IMR-90 (cell line): Measurements from ENCODE around the gene CAPN6. TPM values are rescaled to one million over a fixed set of nuclear protein-coding genes. Genes with fewer than 3 reads are reported as not detected.

Source experiments
- ATAC-seq: fragments of 200-7000 bp; cut with Tn5 transposase; 2 replicates; pipeline ENCODE4 v1.9.1; 2020; ENCODE audit warnings: low read depth, mild to moderate bottlenecking, moderate library complexity
- BruUV-seq: library from RNA; stranded (reverse); fragments of 400-500 nt; replicated peaks from 2 replicates; lab custom pipeline; 2021; lab: Mats Ljungman, UMichigan
- CTCF ChIA-PET: fragments of 300-600 bp; formaldehyde crosslinking; extraction: SDS; loops from one replicate; lab custom pipeline; 2021; ENCODE audit warnings: antibody characterized with exemption; lab: Yijun Ruan, JAX
- POLR2A ChIA-PET: fragments of 300-600 bp; sonication (Branson Sonifier 250); formaldehyde crosslinking; loops from one replicate; lab custom pipeline; 2022; ENCODE audit warnings: antibody characterized with exemption; ENCODE audit not compliant: unreplicated experiment; lab: Charles Lee
- DNase-seq: peaks from one replicate; pipeline ENCODE4 v3.0.0; 2013
- H2AFZ ChIP-seq: replicated peaks from 2 replicates; pipeline ENCODE3; 2013; ENCODE audit warnings: low read length, mild to moderate bottlenecking; ENCODE audit not compliant: poor library complexity
- H2AK5ac ChIP-seq: 2 replicates; pipeline ENCODE4 v1.6.1; 2013; ENCODE audit warnings: low read depth, low read length, inconsistent platforms
- H2AK9ac ChIP-seq: replicated peaks from 2 replicates; pipeline ENCODE3; 2013; ENCODE audit warnings: mild to moderate bottlenecking, low read depth, low read length, moderate library complexity; ENCODE audit not compliant: poor library complexity
- H2BK120ac ChIP-seq: 2 replicates; pipeline ENCODE4 v1.6.1; 2013; ENCODE audit warnings: low read depth, low read length, inconsistent platforms
- H2BK15ac ChIP-seq: 3 replicates; pipeline ENCODE4 v1.6.1; 2013; ENCODE audit warnings: low read depth, low read length, inconsistent platforms
- H2BK20ac ChIP-seq: 2 replicates; pipeline ENCODE4 v1.6.1; 2013; ENCODE audit warnings: low read depth, mild to moderate bottlenecking, inconsistent platforms, low read length, moderate library complexity
- H2BK5ac ChIP-seq: 2 replicates; pipeline ENCODE4 v1.6.1; 2013; ENCODE audit warnings: mild to moderate bottlenecking, low read depth, low read length, inconsistent platforms; ENCODE audit not compliant: poor library complexity, severe bottlenecking
- H3K14ac ChIP-seq: replicated peaks from 2 replicates; pipeline ENCODE4 v1.6.1; 2013; ENCODE audit warnings: low read depth, low read length, inconsistent platforms
- H3K18ac ChIP-seq: 2 replicates; pipeline ENCODE4 v1.6.1; 2013; ENCODE audit warnings: low read depth, low read length, control low read depth
- H3K23ac ChIP-seq: 2 replicates; pipeline ENCODE4 v1.6.1; 2013; ENCODE audit warnings: low read depth, low read length, inconsistent platforms
- H3K27ac ChIP-seq: 2 replicates; pipeline ENCODE4 v1.5.1; 2013; ENCODE audit warnings: mild to moderate bottlenecking, control low read depth, low read length; ENCODE audit not compliant: insufficient read depth
- H3K27me3 ChIP-seq: 2 replicates; pipeline ENCODE4 v1.6.1; 2013; ENCODE audit warnings: low read length; ENCODE audit not compliant: control insufficient read depth, insufficient read depth
- H3K36me3 ChIP-seq: 2 replicates; pipeline ENCODE4 v1.6.1; 2013; ENCODE audit warnings: low read length, mixed read lengths; ENCODE audit not compliant: control insufficient read depth, insufficient read depth
- H3K4ac ChIP-seq: 2 replicates; pipeline ENCODE4 v1.6.1; 2013; ENCODE audit warnings: low read depth, low read length, inconsistent platforms
- H3K4me1 ChIP-seq: 2 replicates; pipeline ENCODE4 v1.6.1; 2013; ENCODE audit warnings: low read length, mixed read lengths; ENCODE audit not compliant: control insufficient read depth, insufficient read depth
- H3K4me2 ChIP-seq: 2 replicates; pipeline ENCODE4 v1.6.1; 2013; ENCODE audit warnings: low read depth, mild to moderate bottlenecking, control low read depth, low read length, moderate library complexity
- H3K4me3 ChIP-seq: 2 replicates; pipeline ENCODE4 v1.5.1; 2013; ENCODE audit warnings: low read depth, mild to moderate bottlenecking, control low read depth, low read length, moderate library complexity; ENCODE audit not compliant: insufficient read depth
- H3K56ac ChIP-seq: 2 replicates; pipeline ENCODE4 v1.6.1; 2013; ENCODE audit warnings: low read length, inconsistent platforms; ENCODE audit not compliant: insufficient read depth; ENCODE audit errors: extremely low read depth
- H3K79me1 ChIP-seq, 2 experiments: 2 replicates each; pipeline ENCODE4 v1.6.1; 2013; ENCODE audit warnings: low read length in 2 of 2, inconsistent platforms in 1 of 2, low read depth in 1 of 2
- H3K9ac ChIP-seq: 2 replicates; pipeline ENCODE4 v1.6.1; 2013; ENCODE audit warnings: low read depth, low read length, control low read depth
- H3K9me1 ChIP-seq: 2 replicates; pipeline ENCODE4 v1.6.1; 2013; ENCODE audit warnings: low read length, inconsistent platforms; ENCODE audit not compliant: insufficient read depth
- H3K9me3 ChIP-seq: 2 replicates; pipeline ENCODE4 v1.6.1; 2013; ENCODE audit warnings: low read length; ENCODE audit not compliant: control insufficient read depth, insufficient read depth
- H4K20me1 ChIP-seq: 2 replicates; pipeline ENCODE4 v1.6.1; 2013; ENCODE audit warnings: low read length, inconsistent platforms; ENCODE audit not compliant: insufficient read depth
- H4K5ac ChIP-seq: 2 replicates; pipeline ENCODE4 v1.6.1; 2013; ENCODE audit warnings: mild to moderate bottlenecking, low read depth, low read length, control low read depth
- H4K8ac ChIP-seq, 2 experiments: 2 replicates each; pipeline ENCODE4 v1.6.1; 2013; ENCODE audit warnings: low read depth in 2 of 2, low read length in 2 of 2, control low read depth in 1 of 2, inconsistent platforms in 1 of 2
- H4K91ac ChIP-seq: 2 replicates; pipeline ENCODE4 v1.6.1; 2013; ENCODE audit warnings: low read depth, low read length, inconsistent platforms; ENCODE audit not compliant: insufficient read depth
- BHLHE40 ChIP-seq: fragments of 150-350 bp; IDR thresholded peaks from 2 replicates; pipeline ENCODE4 v1.6.1; 2016; ENCODE audit warnings: mild to moderate bottlenecking, low read depth, low read length
- CEBPB ChIP-seq: IDR thresholded peaks from 2 replicates; pipeline ENCODE4 v1.6.1; 2012; ENCODE audit warnings: low read depth, low read length, improper control_type of control experiment
- CHD1 ChIP-seq: IDR thresholded peaks from 2 replicates; pipeline ENCODE4 v1.6.1; 2012; ENCODE audit warnings: low read depth, low read length, improper control_type of control experiment
- ELK1 ChIP-seq: fragments of 150-350 bp; IDR thresholded peaks from 2 replicates; pipeline ENCODE4 v1.6.1; 2016; ENCODE audit warnings: low read depth, mild to moderate bottlenecking, low read length, moderate library complexity, borderline replicate concordance
- FOS ChIP-seq: fragments of 150-350 bp; IDR thresholded peaks from 2 replicates; pipeline ENCODE4 v1.6.1; 2016; ENCODE audit warnings: low read depth, low read length
- MAFK ChIP-seq: IDR thresholded peaks from 2 replicates; pipeline ENCODE4 v1.6.1; 2012; ENCODE audit warnings: low read depth, low read length, improper control_type of control experiment
- MAZ ChIP-seq: IDR thresholded peaks from 2 replicates; pipeline ENCODE4 v1.6.1; 2012; ENCODE audit warnings: low read depth, mild to moderate bottlenecking, low read length, improper control_type of control experiment, moderate library complexity, borderline replicate concordance
- MXI1 ChIP-seq: IDR thresholded peaks from 2 replicates; pipeline ENCODE4 v1.6.1; 2012; ENCODE audit warnings: low read depth, mild to moderate bottlenecking, low read length, moderate library complexity, borderline replicate concordance
- POLR2A ChIP-seq: IDR thresholded peaks from 2 replicates; pipeline ENCODE4 v1.6.1; 2012; ENCODE audit warnings: mild to moderate bottlenecking, low read depth, low read length
- RAD21 ChIP-seq: IDR thresholded peaks from 2 replicates; pipeline ENCODE4 v1.6.1; 2012; ENCODE audit warnings: low read length, improper control_type of control experiment
- RFX5 ChIP-seq: IDR thresholded peaks from 2 replicates; pipeline ENCODE4 v1.8.0; 2012; ENCODE audit warnings: low read depth, mild to moderate bottlenecking, low read length, moderate library complexity
- USF2 ChIP-seq: fragments of 150-350 bp; IDR thresholded peaks from 2 replicates; pipeline ENCODE4 v1.6.1; 2017; ENCODE audit warnings: mild to moderate bottlenecking, antibody characterized with exemption, low read length, low read depth
- WGBS, 2 experiments: methylation state at CpG; one replicate each; pipeline versions ENCODE4 v1.1.5 to v1.1.7; 2013; ENCODE audit warnings: missing lambda C conversion rate in 2 of 2; ENCODE audit not compliant: insufficient read length in 1 of 2; ENCODE audit errors: extremely low coverage in 2 of 2; 5-methylcytosine and 5-hydroxymethylcytosine counted together
- dilution Hi-C: fragments of 300-500 bp; cut with HindIII; formaldehyde crosslinking; loops from one replicate; pipeline ENCODE4 v1.14.3; 2018; ENCODE audit warnings: low sequenced_read_pairs; ENCODE audit not compliant: unreplicated experiment
- in situ Hi-C: fragments of 300-500 bp; cut with MboI; formaldehyde crosslinking; loops from 3 replicates; pipeline ENCODE4 v1.14.3; 2019; ENCODE audit warnings: low sequenced_read_pairs, inconsistent platforms, mixed read lengths
- intact Hi-C: fragments of 100-400 bp; cut with micrococcal nuclease; formaldehyde crosslinking; loops from 2 replicates; pipeline ENCODE4 v1.10.0; 2022
- polyA plus RNA-seq, 3 experiments: library from polyadenylated mRNA; depleted of rRNA; stranded (reverse); fragments of >200 nt; gene quantifications; 2 replicates each; pipeline ENCODE4 v1.2.3, GENCODE V29; 2012; ENCODE audit warnings: low replicate concordance in 1 of 3
- total RNA-seq: library from RNA; depleted of rRNA; stranded (reverse); fragments of >200 nt; gene quantifications from 2 replicates; pipeline ENCODE4 v1.2.3, GENCODE V29; 2012

CAPN6 gene
- total and polyA plus RNA-seq, 2 of the 4 experiments (the other 2 are of a cell fraction), result not detected

- no peaks in the 10 kb centered on the region for H3K79me1 ChIP-seq
- CTCF ChIA-PET, result no interaction called here
- BruUV-seq, result no TSS peak
- H3K4ac ChIP-seq, result no peak overlapping the region
- H3K27ac ChIP-seq, result no peak overlapping the region
- H4K8ac ChIP-seq, result no peak overlapping the region
- ATAC-seq (no peak), DNase-seq (no peak)
- H3K9me3 ChIP-seq, result no peaks in the 10 kb centered on the region
- H2BK5ac ChIP-seq, result no peak overlapping the region
- no peak overlapping the region for H2BK20ac ChIP-seq
- no peak overlapping the region for H3K56ac ChIP-seq
- no peak overlapping the region for H3K4me2 ChIP-seq
- dilution Hi-C loops (no loop called here), in situ Hi-C loops (no loop called here), intact Hi-C loops (no loop called here)
- no peak for TF ChIP-seq MAZ
- TF ChIP-seq ELK1, result no peak
- TF ChIP-seq MXI1, result no peak
- TF ChIP-seq RFX5, result no peak
- no peak for TF ChIP-seq RAD21
- no peak for TF ChIP-seq FOS
- TF ChIP-seq BHLHE40, result no peak
- TF ChIP-seq USF2, result no peak
- TF ChIP-seq CHD1, result no peak
- TF ChIP-seq MAFK, result no peak
- no peak for TF ChIP-seq CEBPB
- no peak for TF ChIP-seq POLR2A
- H2AFZ ChIP-seq, result no peak overlapping the region
- no peak overlapping the region for H4K5ac ChIP-seq
- no peaks in the 10 kb centered on the region for H3K4me1 ChIP-seq
- no peak overlapping the region for H2BK15ac ChIP-seq
- peaks cover 2% of the 10 kb centered on the region for H3K27me3 ChIP-seq
- no peak overlapping the region for H3K9ac ChIP-seq
- H3K14ac ChIP-seq, result no peak overlapping the region
- H2AK5ac ChIP-seq, result no peak overlapping the region
- no peaks in the 10 kb centered on the region for H3K9me1 ChIP-seq
- H3K36me3 ChIP-seq, result no peaks in the 10 kb centered on the region
- WGBS, 2 experiments, result no CpG with 5 or more reads among the region's 2 CpGs
- no peak overlapping the region for H2BK120ac ChIP-seq
- H3K23ac ChIP-seq, result no peak overlapping the region
- no peak overlapping the region for H3K18ac ChIP-seq
- H2AK9ac ChIP-seq, result no peak overlapping the region
- no peak overlapping the region for H3K4me3 ChIP-seq
- no peak overlapping the region for H4K91ac ChIP-seq
- POLR2A ChIA-PET, result no interaction called here
- H4K20me1 ChIP-seq, result no peaks in the 10 kb centered on the region
Measured at GRCh38 chrX:111283446-111283845, 13.2 kb upstream of the CAPN6 start.
